T-helper 2 cell (primary cell): ENCODE measurements around the gene SSBP4.

Source experiments
- DNase-seq, 5 experiments: peaks; one replicate each; pipeline versions ENCODE4 v3.0.0 to v3.0.0-alpha.2; 2012 to 2022

The SSBP4 gene

GRCh38 chr19:18421371-18421959, 2.3 kb downstream of the SSBP4 start:
- DNase-seq = no peak

- DNase-seq = peak in 2 of 5 experiments; percentile 48 to 82
Measured at GRCh38 chr19:18422530-18423191, 3.5 kb downstream of the SSBP4 start.

- no peak for DNase-seq
Measured at GRCh38 chr19:18423258-18424020, 4.2 kb downstream of the SSBP4 start.

GRCh38 chr19:18424122-18424889, 5.1 kb downstream of the SSBP4 start:
- no peak for DNase-seq

GRCh38 chr19:18424890-18425514, 5.8 kb downstream of the SSBP4 start:
- DNase-seq = no peak

GRCh38 chr19:18425515-18426415, 6.6 kb downstream of the SSBP4 start:
- no peak for DNase-seq

GRCh38 chr19:18426416-18426767, 7.2 kb downstream of the SSBP4 start:
- DNase-seq = no peak

GRCh38 chr19:18427080-18427742, 8.0 kb downstream of the SSBP4 start:
- no peak for DNase-seq

GRCh38 chr19:18427743-18428113, 8.5 kb downstream of the SSBP4 start:
- DNase-seq = no peak

- DNase-seq = no peak
Measured at GRCh38 chr19:18428173-18428786, 9.1 kb downstream of the SSBP4 start.

GRCh38 chr19:18428787-18429674, 9.8 kb downstream of the SSBP4 start:
- peak; percentile 58 to 95 (median 78) for DNase-seq

GRCh38 chr19:18429717-18430416, 10.7 kb downstream of the SSBP4 start:
- DNase-seq = no peak

GRCh38 chr19:18430417-18431144, 11.4 kb downstream of the SSBP4 start:
- DNase-seq = no peak

- no peak for DNase-seq
Measured at GRCh38 chr19:18431351-18432197, 12.4 kb downstream of the SSBP4 start.

- no peak for DNase-seq
Measured at GRCh38 chr19:18432275-18433014, 13.2 kb downstream of the SSBP4 start.

GRCh38 chr19:18433015-18433691, 14.0 kb downstream of the SSBP4 start:
- DNase-seq = peak in 1 of 5 experiments; percentile 38
